K562 (cell line): Measurements from ENCODE around the gene DDX41. TPM values are rescaled to one million over a fixed set of nuclear protein-coding genes. Genes with fewer than 3 reads are reported as not detected.
A peak's percentile ranks its signal among the peaks of the same experiment; 100 is the strongest.

Source experiments
- CBX1 ChIP-seq: sonication (generic); IDR thresholded peaks from 2 replicates; pipeline ENCODE4 v1.6.1; 2016; ENCODE audit warnings: antibody characterized with exemption, low read depth, mild to moderate bottlenecking
- CREB1 ChIP-seq, 2 experiments: sonication (generic) in 1 of 2; formaldehyde crosslinking in 1 of 2; IDR thresholded peaks; 2 replicates each; pipeline versions ENCODE4 v1.6.1 to v1.8.0; 2012 to 2022; ENCODE audit warnings: inconsistent platforms in 1 of 2, mild to moderate bottlenecking in 1 of 2, missing genetic modification reagents in 1 of 2, moderate library complexity in 1 of 2
- DDX20 ChIP-seq: fragments of 450-650 bp; IDR thresholded peaks from 2 replicates; pipeline ENCODE4 v1.6.1; 2016; ENCODE audit warnings: missing genetic modification characterization, low read depth, mild to moderate bottlenecking, missing compliant biosample characterization, moderate library complexity
- ETV5 ChIP-seq: sonication (generic); formaldehyde crosslinking; IDR thresholded peaks from 2 replicates; pipeline ENCODE4 v1.4.0; 2020; ENCODE audit warnings: low read depth, mild to moderate bottlenecking, missing genetic modification reagents
- FIP1L1 ChIP-seq: fragments of 200-400 bp; formaldehyde crosslinking; IDR thresholded peaks from 2 replicates; pipeline ENCODE4 v1.6.1; 2018; ENCODE audit warnings: mild to moderate bottlenecking, low read depth, low read length; ENCODE audit not compliant: poor library complexity, severe bottlenecking
- FOSL1 ChIP-seq: fragments of 200-800 bp; sonication (Bioruptor generic); conservative IDR thresholded peaks from 2 replicates; pipeline ENCODE4 v1.6.1; 2016; ENCODE audit warnings: missing genetic modification characterization, missing compliant biosample characterization
- FUS ChIP-seq: fragments of 200-400 bp; formaldehyde crosslinking; optimal IDR thresholded peaks from 2 replicates; pipeline ENCODE3; 2017; ENCODE audit warnings: low read depth, low read length
- POLR2AphosphoS5 ChIP-seq: IDR thresholded peaks from 2 replicates; pipeline ENCODE4 v1.6.1; 2011; ENCODE audit warnings: mild to moderate bottlenecking, low read depth, low read length, moderate library complexity; ENCODE audit not compliant: control insufficient read depth, insufficient read depth
- RBBP5 ChIP-seq: fragments of 200-600 bp; sonication (generic); IDR thresholded peaks from 2 replicates; pipeline ENCODE4 v1.6.1; 2012; ENCODE audit warnings: borderline replicate concordance, mild to moderate bottlenecking, low read length, control low read depth, inconsistent platforms; ENCODE audit not compliant: insufficient read depth, poor library complexity, severe bottlenecking
- RUNX1 ChIP-seq: sonication (generic); IDR thresholded peaks from 2 replicates; pipeline ENCODE4 v1.6.1; 2016; ENCODE audit warnings: antibody characterized with exemption, low read depth
- TOE1 ChIP-seq, 2 experiments: fragments of 450-650 bp in 1 of 2; sonication (generic) in 1 of 2; formaldehyde crosslinking in 1 of 2; IDR thresholded peaks; 2 replicates each; pipeline versions ENCODE4 v1.7.1 to v1.8.0; 2016 to 2022; ENCODE audit warnings: borderline replicate concordance in 2 of 2, mild to moderate bottlenecking in 2 of 2, antibody characterized with exemption in 1 of 2, inconsistent platforms in 1 of 2, low read depth in 1 of 2, missing genetic modification reagents in 1 of 2, moderate library complexity in 1 of 2
- YBX1 ChIP-seq: fragments of 450-650 bp; IDR thresholded peaks from 2 replicates; pipeline ENCODE4 v1.7.1; 2016; ENCODE audit warnings: mild to moderate bottlenecking
- ZNF12 ChIP-seq: sonication (generic); formaldehyde crosslinking; IDR thresholded peaks from 2 replicates; pipeline ENCODE4 v1.4.0; 2020; ENCODE audit warnings: mild to moderate bottlenecking, missing genetic modification reagents
- ZNF121 ChIP-seq: sonication (generic); formaldehyde crosslinking; conservative IDR thresholded peaks from 2 replicates; pipeline ENCODE4 v1.8.0; 2022; ENCODE audit warnings: missing genetic modification reagents
- ZNF146 ChIP-seq: IDR thresholded peaks from one replicate; pipeline ENCODE4 v1.6.1; 2018; ENCODE audit warnings: missing compliant biosample characterization; ENCODE audit not compliant: unreplicated experiment
- polyA plus RNA-seq, 8 experiments: library from polyadenylated mRNA; depleted of rRNA in 4 of 8; stranded (reverse) in 5 of 8; unstranded in 3 of 8; fragments of >200 nt; fragmentation: Nextera tagmentation in 2 of 8; fragmentation: Illumina TruSeq in 1 of 8; extraction: Ambion mirVana in 2 of 8; extraction: Trizol in 1 of 8; gene quantifications; 2 replicates each; pipeline versions ENCODE4 v1.2.1 to v1.2.3, GENCODE V29; 2011 to 2014; ENCODE audit warnings: inconsistent platforms in 1 of 8, missing spikeins in 1 of 8
- total RNA-seq, 7 experiments: library from RNA; depleted of rRNA in 6 of 7; stranded (reverse); fragments of >200 nt in 6 of 7; fragmentation: Illumina TruSeq in 2 of 7; extraction: Trizol in 2 of 7; gene quantifications; 2 replicates each; pipeline versions ENCODE4 v1.2.1 to v1.2.3, GENCODE V29; 2011 to 2021; ENCODE audit warnings: low replicate concordance in 1 of 7
- TF ChIP-seq, protein P1 (sequence below): fragments of 450-650 bp; IDR thresholded peaks from 2 replicates; pipeline ENCODE4 v1.6.1; 2018; ENCODE audit warnings: mild to moderate bottlenecking, low read depth; ENCODE audit not compliant: partially characterized antibody
- TF ChIP-seq, protein P2 (sequence below): sonication (generic); formaldehyde crosslinking; IDR thresholded peaks from 2 replicates; pipeline ENCODE4 v1.5.0; 2020; ENCODE audit warnings: missing genetic modification reagents
- TF ChIP-seq, protein P3 (sequence below): fragments of 250-450 bp; sonication (Bioruptor Pico); IDR thresholded peaks from 2 replicates; pipeline ENCODE4 v1.5.0; 2022; ENCODE audit warnings: mild to moderate bottlenecking
- TF ChIP-seq, protein P4 (sequence below), 3 experiments: IDR thresholded peaks in 2 of 3; conservative IDR thresholded peaks in 1 of 3; 2 replicates each; pipeline ENCODE4 v1.5.1; 2011 to 2012; ENCODE audit warnings: low read length in 3 of 3, mild to moderate bottlenecking in 3 of 3, control low read depth in 2 of 3, improper control_type of control experiment in 1 of 3, inconsistent platforms in 1 of 3, low read depth in 1 of 3, mixed read lengths in 1 of 3, moderate library complexity in 1 of 3; ENCODE audit not compliant: insufficient read depth in 2 of 3

DDX41 gene
- total and polyA plus RNA-seq, 9 of the 15 experiments (the other 6 are each of a cell fraction or from before 2014, with no cell fraction given) = 38.2 to 284 (median 116) TPM

DNA sequence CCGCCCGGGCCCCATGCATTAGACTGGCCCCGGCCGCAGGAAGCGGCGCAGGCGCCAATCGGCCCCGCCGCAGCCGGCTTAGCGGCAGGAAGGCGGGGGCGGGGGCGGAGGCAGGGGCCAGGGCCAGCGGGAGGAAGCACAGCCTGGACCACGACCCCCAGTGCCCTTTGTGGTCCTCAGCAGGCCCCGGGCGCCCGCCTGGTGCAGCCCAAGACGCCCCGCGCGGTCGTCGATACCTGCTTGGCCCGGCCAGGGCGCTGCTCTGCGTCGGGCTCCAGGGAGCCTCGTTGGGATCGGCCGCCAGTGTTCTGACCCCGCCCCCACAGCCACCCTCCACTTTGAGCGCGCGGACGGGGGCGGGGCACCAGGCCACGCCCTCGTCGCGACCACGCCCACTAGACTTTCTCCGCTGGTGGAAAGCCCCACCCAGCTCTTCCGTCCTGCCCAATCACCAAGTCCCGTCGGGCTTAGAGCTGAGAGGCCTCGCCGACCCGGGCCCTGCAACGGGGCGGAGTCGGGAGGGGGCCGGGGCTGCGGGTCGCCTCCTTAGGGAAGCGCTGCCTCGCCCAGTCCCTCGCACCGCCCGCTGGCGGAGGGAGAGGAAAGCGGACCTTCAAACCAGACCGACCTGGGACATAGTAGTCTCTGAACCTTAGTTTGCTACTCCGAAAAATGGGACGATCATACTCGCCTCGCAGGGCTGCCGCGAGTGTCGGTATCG, 19.3 kb downstream of the DDX41 start, which contains the start of gene PDLIM7 (continued):
- TF ChIP-seq ZNF121 (CRISPR knock-in tag) = peak; percentile 76; the same call in 1 of the 2 replicates
- TF ChIP-seq ETV5 (CRISPR knock-in tag) = 0 out of 2 replicates have a peak, but pooled peaks have one; percentile 65
- TF ChIP-seq ZNF12 = no peak; the same call in 1 of the 2 replicates
- peak; percentile 88; the same call in 1 of the 2 replicates for TF ChIP-seq POLR2AphosphoS5
- peak; percentile 73 for TF ChIP-seq RBBP5
- peak; percentile 83 for TF ChIP-seq FUS
- TF ChIP-seq ZNF146 (CRISPR knock-in tag) = no peak
- TF ChIP-seq TOE1 (IDR thresholded peaks at IDR 0.05; ENCODE audit: borderline replicate concordance) = peak; percentile 75
- TF ChIP-seq TOE1 (CRISPR knock-in tag; IDR thresholded peaks at IDR 0.05; ENCODE audit: borderline replicate concordance, low read depth) = no peak
- TF ChIP-seq, protein P1, sequence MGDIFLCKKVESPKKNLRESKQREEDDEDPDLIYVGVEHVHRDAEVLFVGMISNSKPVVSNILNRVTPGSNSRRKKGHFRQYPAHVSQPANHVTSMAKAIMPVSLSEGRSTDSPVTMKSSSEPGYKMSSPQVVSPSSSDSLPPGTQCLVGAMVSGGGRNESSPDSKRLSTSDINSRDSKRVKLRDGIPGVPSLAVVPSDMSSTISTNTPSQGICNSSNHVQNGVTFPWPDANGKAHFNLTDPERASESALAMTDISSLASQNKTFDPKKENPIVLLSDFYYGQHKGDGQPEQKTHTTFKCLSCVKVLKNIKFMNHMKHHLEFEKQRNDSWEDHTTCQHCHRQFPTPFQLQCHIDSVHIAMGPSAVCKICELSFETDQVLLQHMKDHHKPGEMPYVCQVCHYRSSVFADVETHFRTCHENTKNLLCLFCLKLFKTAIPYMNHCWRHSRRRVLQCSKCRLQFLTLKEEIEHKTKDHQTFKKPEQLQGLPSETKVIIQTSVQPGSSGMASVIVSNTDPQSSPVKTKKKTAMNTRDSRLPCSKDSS = no peak
- TF ChIP-seq, protein P2, sequence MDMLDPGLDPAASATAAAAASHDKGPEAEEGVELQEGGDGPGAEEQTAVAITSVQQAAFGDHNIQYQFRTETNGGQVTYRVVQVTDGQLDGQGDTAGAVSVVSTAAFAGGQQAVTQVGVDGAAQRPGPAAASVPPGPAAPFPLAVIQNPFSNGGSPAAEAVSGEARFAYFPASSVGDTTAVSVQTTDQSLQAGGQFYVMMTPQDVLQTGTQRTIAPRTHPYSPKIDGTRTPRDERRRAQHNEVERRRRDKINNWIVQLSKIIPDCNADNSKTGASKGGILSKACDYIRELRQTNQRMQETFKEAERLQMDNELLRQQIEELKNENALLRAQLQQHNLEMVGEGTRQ = no peak
- TF ChIP-seq, protein P3, sequence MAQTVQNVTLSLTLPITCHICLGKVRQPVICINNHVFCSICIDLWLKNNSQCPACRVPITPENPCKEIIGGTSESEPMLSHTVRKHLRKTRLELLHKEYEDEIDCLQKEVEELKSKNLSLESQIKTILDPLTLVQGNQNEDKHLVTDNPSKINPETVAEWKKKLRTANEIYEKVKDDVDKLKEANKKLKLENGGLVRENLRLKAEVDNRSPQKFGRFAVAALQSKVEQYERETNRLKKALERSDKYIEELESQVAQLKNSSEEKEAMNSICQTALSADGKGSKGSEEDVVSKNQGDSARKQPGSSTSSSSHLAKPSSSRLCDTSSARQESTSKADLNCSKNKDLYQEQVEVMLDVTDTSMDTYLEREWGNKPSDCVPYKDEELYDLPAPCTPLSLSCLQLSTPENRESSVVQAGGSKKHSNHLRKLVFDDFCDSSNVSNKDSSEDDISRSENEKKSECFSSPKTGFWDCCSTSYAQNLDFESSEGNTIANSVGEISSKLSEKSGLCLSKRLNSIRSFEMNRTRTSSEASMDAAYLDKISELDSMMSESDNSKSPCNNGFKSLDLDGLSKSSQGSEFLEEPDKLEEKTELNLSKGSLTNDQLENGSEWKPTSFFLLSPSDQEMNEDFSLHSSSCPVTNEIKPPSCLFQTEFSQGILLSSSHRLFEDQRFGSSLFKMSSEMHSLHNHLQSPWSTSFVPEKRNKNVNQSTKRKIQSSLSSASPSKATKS (CRISPR knock-in tag) = no peak
- TF ChIP-seq FIP1L1 = peak; percentile 27
- TF ChIP-seq CREB1 (IDR thresholded peaks at IDR 0.05) = peak; percentile 33
- peak; percentile 43; the same call in 1 of the 2 replicates for TF ChIP-seq CREB1 (CRISPR knock-in tag; IDR thresholded peaks at IDR 0.05)
- TF ChIP-seq FOSL1 (tag) = 0 out of 2 replicates have a peak, but pooled peaks have one; percentile 2
- TF ChIP-seq, protein P4, sequence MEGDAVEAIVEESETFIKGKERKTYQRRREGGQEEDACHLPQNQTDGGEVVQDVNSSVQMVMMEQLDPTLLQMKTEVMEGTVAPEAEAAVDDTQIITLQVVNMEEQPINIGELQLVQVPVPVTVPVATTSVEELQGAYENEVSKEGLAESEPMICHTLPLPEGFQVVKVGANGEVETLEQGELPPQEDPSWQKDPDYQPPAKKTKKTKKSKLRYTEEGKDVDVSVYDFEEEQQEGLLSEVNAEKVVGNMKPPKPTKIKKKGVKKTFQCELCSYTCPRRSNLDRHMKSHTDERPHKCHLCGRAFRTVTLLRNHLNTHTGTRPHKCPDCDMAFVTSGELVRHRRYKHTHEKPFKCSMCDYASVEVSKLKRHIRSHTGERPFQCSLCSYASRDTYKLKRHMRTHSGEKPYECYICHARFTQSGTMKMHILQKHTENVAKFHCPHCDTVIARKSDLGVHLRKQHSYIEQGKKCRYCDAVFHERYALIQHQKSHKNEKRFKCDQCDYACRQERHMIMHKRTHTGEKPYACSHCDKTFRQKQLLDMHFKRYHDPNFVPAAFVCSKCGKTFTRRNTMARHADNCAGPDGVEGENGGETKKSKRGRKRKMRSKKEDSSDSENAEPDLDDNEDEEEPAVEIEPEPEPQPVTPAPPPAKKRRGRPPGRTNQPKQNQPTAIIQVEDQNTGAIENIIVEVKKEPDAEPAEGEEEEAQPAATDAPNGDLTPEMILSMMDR (IDR thresholded peaks at IDR 0.05 in 2 of 3, conservative IDR thresholded peaks at IDR 0.05 in 1 of 3; ENCODE audit: insufficient read depth in 2 of 3, low read depth in 1 of 3, low read length in 3 of 3) = peak; percentile 31 to 37 (median 35); a peak in 2 of 6 replicates
- TF ChIP-seq CBX1 = peak; percentile 98
- no peak for TF ChIP-seq RUNX1
- no peak for TF ChIP-seq DDX20 (tag)
- TF ChIP-seq YBX1 = no peak
